Measurements from ENCODE around the gene ARHGEF3.
"Not testable (repeated sequence)": the region's sequence is repeated elsewhere in the genome, so short reads cannot be mapped to it uniquely, and the experiment has no call there.

Gene ARHGEF3

DNA sequence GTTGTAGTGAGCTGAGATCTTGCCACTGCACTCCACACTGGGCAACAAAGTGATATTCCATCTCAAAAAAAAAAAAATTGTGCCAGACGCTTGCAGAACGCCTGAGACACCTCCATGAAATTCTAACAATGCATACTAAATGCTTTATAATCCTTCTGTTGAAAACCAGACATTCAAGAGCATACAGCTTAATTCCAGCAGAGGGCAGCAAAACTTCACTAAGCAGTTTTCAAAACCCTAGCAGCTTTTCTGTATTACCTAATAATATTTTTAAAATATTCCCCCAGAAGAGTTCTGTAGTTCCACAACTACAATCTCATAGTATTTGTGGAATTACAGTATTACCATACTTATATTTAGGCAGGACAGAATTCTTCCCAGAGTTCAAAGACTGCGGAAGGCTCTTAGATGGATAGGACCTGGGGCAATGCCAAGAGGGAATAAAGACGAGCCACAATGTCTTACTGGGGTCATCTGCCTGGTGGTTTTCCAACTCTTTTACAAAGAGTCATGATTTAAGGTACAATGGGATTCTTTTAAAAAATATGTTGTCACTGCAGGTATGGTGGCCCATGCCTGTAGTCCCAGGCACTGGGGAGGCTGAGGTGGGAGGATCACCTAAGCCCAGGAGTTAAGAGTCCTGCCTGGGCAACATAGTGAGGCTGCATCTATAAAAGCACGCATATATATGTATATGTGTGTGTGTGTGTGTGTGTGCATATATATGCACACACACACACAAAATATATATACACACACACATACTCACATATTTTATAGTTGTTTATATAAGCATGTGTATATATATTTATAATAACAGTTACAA is 99.0 kb downstream of the ARHGEF3 start:
- H3K9me3 ChIP-seq (ENCODE audit: low read depth, low read length), result no peaks in the 10 kb centered on the region
- H3K27ac ChIP-seq, result no peak overlapping the region
- no peaks in the 10 kb centered on the region for H3K36me3 ChIP-seq (ENCODE audit: insufficient read depth, low read length)
- H3K4me3 ChIP-seq, result no peak overlapping the region
- peak; percentile 48 for DNase-seq (ENCODE audit: low read depth, low spot score)
- TF ChIP-seq FOXP2 (optimal IDR thresholded peaks at IDR 0.05; ENCODE audit: control extremely low read depth, extremely low read length, insufficient read depth) (no peak), EZH2 (IDR thresholded peaks at IDR 0.05) (no peak), POLR2AphosphoS5 (IDR thresholded peaks at IDR 0.05; ENCODE audit: borderline replicate concordance, low read depth, low read length) (no peak)
- H3K9ac ChIP-seq (ENCODE audit: insufficient read length), result no peak overlapping the region

DNA sequence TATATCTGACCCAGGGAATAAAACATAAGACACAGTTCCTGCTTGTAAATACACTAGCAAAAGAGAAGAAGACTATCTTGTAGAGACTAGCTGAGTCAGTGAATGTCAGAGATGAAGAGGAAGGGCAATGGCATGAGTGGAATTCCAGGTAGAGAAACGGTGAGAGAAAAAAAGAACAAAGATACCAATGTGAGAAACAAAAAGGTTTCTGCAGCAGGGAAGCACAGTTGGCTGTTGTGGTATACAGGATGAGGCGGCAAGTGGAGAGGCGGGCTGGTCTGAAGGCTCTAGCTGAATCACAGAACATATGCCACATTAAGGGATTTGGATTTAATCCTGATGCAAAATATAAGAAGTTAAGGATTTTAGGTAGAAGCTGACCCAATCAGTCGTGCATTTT is 101.6 kb downstream of the ARHGEF3 start:
- H3K4me3 ChIP-seq, result no peak overlapping the region
- no peak overlapping the region for H3K9ac ChIP-seq (ENCODE audit: insufficient read length)
- no peaks in the 10 kb centered on the region for H3K36me3 ChIP-seq (ENCODE audit: insufficient read depth, low read length)
- no peaks in the 10 kb centered on the region for H3K9me3 ChIP-seq (ENCODE audit: low read depth, low read length)
- H3K27ac ChIP-seq, result no peak overlapping the region
- no peak for DNase-seq (ENCODE audit: low read depth, low spot score)
- TF ChIP-seq EZH2 (IDR thresholded peaks at IDR 0.05) (no peak), POLR2AphosphoS5 (IDR thresholded peaks at IDR 0.05; ENCODE audit: borderline replicate concordance, low read depth, low read length) (no peak), FOXP2 (optimal IDR thresholded peaks at IDR 0.05; ENCODE audit: control extremely low read depth, extremely low read length, insufficient read depth) (no peak)

DNA sequence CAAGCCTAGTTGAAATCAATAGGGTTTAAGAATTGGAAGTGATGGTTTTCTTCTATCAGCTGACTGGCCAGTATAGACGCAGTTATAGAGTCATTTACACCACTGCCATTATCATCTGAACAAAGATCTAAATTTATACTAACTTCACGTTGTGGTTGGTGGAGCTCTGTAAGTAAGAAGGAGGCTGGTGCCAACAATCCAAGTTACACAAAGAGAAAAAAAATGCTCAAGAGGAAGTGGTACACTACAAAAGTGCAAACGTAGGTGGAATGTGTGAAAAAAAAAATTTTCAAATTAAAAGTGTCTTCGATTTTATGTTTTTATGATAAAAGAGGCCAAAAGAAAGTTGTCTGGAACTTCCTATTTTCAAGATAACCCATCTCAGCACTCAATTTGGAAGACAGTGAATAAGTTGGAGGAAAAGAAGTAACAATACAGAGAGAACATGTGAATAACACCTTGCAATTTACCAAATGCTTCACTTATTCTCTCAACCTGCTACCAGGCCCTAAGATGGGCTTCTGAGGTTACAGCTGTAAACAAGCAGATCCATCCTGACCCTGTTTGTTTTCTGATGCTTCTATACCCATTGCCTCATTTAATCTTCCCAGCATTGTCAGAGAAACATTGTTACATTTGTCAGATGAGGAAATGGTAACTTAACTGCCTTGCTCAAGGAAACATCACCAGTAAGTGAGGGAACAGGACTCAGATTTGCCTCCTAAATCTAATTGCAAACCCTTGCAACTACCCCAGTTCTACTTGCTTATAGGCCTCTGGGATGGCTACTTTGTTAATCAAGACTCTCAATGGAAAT is 106.7 kb downstream of the ARHGEF3 start:
- Histone ChIP-seq H3K4me3 (no peak overlapping the region), H3K9ac (ENCODE audit: insufficient read length) (no peak overlapping the region), H3K27ac (no peak overlapping the region), H3K36me3 (ENCODE audit: insufficient read depth, low read length) (no peaks in the 10 kb centered on the region), H3K9me3 (ENCODE audit: low read depth, low read length) (no peaks in the 10 kb centered on the region)
- TF ChIP-seq FOXP2 (optimal IDR thresholded peaks at IDR 0.05; ENCODE audit: control extremely low read depth, extremely low read length, insufficient read depth) (no peak), POLR2AphosphoS5 (IDR thresholded peaks at IDR 0.05; ENCODE audit: borderline replicate concordance, low read depth, low read length) (no peak), EZH2 (IDR thresholded peaks at IDR 0.05) (no peak)
- no peak for DNase-seq (ENCODE audit: low read depth, low spot score)

- H3K4me3 ChIP-seq, result no peak overlapping the region
- H3K9me3 ChIP-seq (ENCODE audit: low read depth, low read length), result no peaks in the 10 kb centered on the region
- H3K36me3 ChIP-seq (ENCODE audit: insufficient read depth, low read length), result no peaks in the 10 kb centered on the region
- DNase-seq (ENCODE audit: low read depth, low spot score), result no peak
- no peak overlapping the region for H3K9ac ChIP-seq (ENCODE audit: insufficient read length)
- TF ChIP-seq EZH2 (IDR thresholded peaks at IDR 0.05) (no peak), POLR2AphosphoS5 (IDR thresholded peaks at IDR 0.05; ENCODE audit: borderline replicate concordance, low read depth, low read length) (no peak), FOXP2 (optimal IDR thresholded peaks at IDR 0.05; ENCODE audit: control extremely low read depth, extremely low read length, insufficient read depth) (no peak)
- no peak overlapping the region for H3K27ac ChIP-seq
Observed at GRCh38 chr3:56693750-56694149, 108.0 kb downstream of the ARHGEF3 start.

DNA sequence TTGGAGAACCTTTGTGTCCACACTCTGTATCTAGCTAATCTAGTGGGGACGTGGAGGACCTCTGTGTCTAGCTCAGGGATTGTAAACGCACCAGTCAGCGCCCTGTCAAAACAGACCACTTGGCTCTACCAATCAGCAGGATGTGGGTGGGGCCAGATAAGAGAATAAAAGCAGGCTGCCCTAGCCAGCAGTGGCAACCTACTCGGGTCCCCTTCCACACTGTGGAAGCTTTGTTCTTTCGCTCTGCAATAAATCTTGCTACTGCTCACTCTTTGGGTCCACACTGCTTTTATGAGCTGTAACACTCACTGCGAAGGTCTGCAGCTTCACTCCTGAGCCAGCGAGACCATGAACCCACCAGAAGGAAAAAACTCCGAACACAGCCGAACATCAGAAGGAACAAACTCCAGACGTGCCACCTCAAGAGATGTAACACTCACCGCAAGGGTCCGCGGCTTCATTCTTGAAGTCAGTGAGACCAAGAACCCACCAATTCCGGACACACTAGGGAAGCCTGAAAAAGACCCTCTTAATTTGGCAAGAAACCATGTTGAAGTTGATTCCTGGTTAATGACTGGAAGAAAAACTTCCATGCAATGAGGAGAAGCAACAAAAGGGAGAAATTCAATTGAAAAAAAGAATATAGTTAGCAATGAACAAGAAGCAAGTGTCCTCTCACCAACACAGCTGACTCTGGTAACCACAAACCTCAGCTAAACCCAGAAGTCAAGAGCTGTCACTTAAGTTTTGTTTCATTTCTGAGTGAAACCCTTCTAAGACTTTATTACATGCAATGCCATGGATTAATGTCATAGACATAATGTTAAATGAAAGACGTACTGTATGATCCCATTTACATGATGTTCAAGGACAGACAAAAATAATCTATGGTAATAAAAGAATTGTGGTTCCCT is 109.0 kb downstream of the ARHGEF3 start:
- not testable (repeated sequence) for H3K27ac ChIP-seq; DNase-seq (ENCODE audit: low read depth, low spot score); H3K9me3 ChIP-seq (ENCODE audit: low read depth, low read length); H3K9ac ChIP-seq (ENCODE audit: insufficient read length); H3K36me3 ChIP-seq (ENCODE audit: insufficient read depth, low read length); H3K4me3 ChIP-seq

- H3K9ac ChIP-seq (ENCODE audit: insufficient read length); H3K27ac ChIP-seq; H3K4me3 ChIP-seq; H3K36me3 ChIP-seq (ENCODE audit: insufficient read depth, low read length); H3K9me3 ChIP-seq (ENCODE audit: low read depth, low read length); DNase-seq (ENCODE audit: low read depth, low spot score): not testable (repeated sequence)
Observed at GRCh38 chr3:56692001-56692365, 109.8 kb downstream of the ARHGEF3 start.

DNA sequence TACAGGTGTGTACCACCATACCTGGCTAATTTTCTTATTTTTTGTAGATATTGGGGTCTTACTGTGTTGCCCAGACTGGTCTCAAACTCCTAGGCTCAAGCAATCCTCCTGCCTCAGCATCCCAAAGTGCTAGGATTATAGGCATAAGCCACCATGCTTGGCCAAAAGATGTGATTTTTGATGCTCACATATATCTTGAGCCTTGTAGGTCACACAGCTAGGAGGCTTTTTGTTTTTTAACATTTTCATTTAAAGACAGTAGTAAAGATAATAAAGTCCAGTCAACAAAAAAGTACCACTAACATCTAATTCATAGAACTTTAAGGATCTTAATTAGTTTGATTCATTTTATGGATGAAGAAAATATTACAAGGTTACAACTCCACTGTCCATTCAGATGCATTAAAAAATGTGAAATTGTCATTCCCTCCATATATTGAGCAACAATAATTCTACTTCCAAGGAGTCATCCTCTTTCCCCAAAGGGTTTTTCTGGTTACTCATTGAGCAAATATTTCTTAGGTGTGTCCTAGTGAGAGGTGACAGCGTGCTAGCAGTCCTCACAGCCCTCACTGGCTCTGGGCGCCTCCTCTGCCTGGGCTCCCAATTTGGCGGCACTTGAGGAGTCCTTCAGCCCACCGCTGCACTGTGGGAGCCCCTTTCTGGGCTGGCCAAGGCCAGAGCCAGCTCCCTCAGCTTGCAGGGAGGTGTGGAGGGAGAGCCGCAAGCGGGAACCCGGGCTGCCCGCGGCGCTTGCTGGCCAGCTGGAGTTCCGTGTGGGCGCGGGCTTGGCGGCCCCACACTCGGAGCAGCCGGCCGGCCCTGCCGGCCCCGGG is 110.4 kb downstream of the ARHGEF3 start:
- no peak for DNase-seq (ENCODE audit: low read depth, low spot score)
- Histone ChIP-seq H3K9ac (ENCODE audit: insufficient read length) (no peak overlapping the region), H3K36me3 (ENCODE audit: insufficient read depth, low read length) (no peaks in the 10 kb centered on the region), H3K9me3 (ENCODE audit: low read depth, low read length) (no peaks in the 10 kb centered on the region), H3K4me3 (no peak overlapping the region), H3K27ac (no peak overlapping the region)
- no peak for TF ChIP-seq POLR2AphosphoS5 (IDR thresholded peaks at IDR 0.05; ENCODE audit: borderline replicate concordance, low read depth, low read length)
- no peak for TF ChIP-seq FOXP2 (optimal IDR thresholded peaks at IDR 0.05; ENCODE audit: control extremely low read depth, extremely low read length, insufficient read depth)
- no peak for TF ChIP-seq EZH2 (IDR thresholded peaks at IDR 0.05)

Measured in SK-N-MC (cell line).